Trophoblast cell (in vitro differentiated cells and primary cell): ENCODE measurements around the gene PACS2.

Experiments
- DNase-seq, 2 donors: peaks; one replicate each; pipeline ENCODE4 v3.0.0-alpha.2; 2016
- H2AFZ ChIP-seq: 2 replicates; pipeline ENCODE4 v1.6.1; 2013; ENCODE audit warnings: low read length, moderate library complexity, mild to moderate bottlenecking; ENCODE audit not compliant: insufficient read depth, poor library complexity
- H2AK5ac ChIP-seq: 2 replicates; pipeline ENCODE4 v1.6.1; 2013; ENCODE audit warnings: mild to moderate bottlenecking, low read length
- H2BK120ac ChIP-seq: 2 replicates; pipeline ENCODE4 v1.6.1; 2013; ENCODE audit warnings: low read length, mild to moderate bottlenecking, moderate library complexity; ENCODE audit not compliant: insufficient read depth, poor library complexity
- H2BK12ac ChIP-seq: 2 replicates; pipeline ENCODE4 v1.6.1; 2013; ENCODE audit warnings: mild to moderate bottlenecking, low read length, moderate library complexity
- H2BK5ac ChIP-seq: 2 replicates; pipeline ENCODE4 v1.6.1; 2013; ENCODE audit warnings: low read length, low read depth, moderate library complexity, mild to moderate bottlenecking; ENCODE audit not compliant: poor library complexity
- H3K14ac ChIP-seq: 2 replicates; pipeline ENCODE4 v1.6.1; 2013; ENCODE audit warnings: mild to moderate bottlenecking, low read length
- H3K18ac ChIP-seq: 2 replicates; pipeline ENCODE4 v1.6.1; 2013; ENCODE audit warnings: mild to moderate bottlenecking, low read length
- H3K23ac ChIP-seq: 2 replicates; pipeline ENCODE4 v1.6.1; 2013; ENCODE audit warnings: low read length
- H3K27ac ChIP-seq: 2 replicates; pipeline ENCODE4 v1.5.1; 2013; ENCODE audit warnings: low read depth, mild to moderate bottlenecking, inconsistent platforms, low read length, moderate library complexity
- H3K27me3 ChIP-seq: 2 replicates; pipeline ENCODE4 v1.6.1; 2013; ENCODE audit warnings: inconsistent platforms, mild to moderate bottlenecking, low read length, moderate library complexity; ENCODE audit not compliant: insufficient read depth
- H3K36me3 ChIP-seq, 2 experiments: 1 replicate in 1 of 2; 2 replicates in 1 of 2; pipeline ENCODE4 v1.6.1; 2013; ENCODE audit warnings: low read length in 2 of 2, mild to moderate bottlenecking in 2 of 2, moderate library complexity in 1 of 2; ENCODE audit not compliant: insufficient read depth in 2 of 2, control insufficient read depth in 1 of 2
- H3K4ac ChIP-seq: 2 replicates; pipeline ENCODE4 v1.6.1; 2013; ENCODE audit warnings: low read depth, mild to moderate bottlenecking, low read length, moderate library complexity
- H3K4me1 ChIP-seq, 2 experiments: 1 replicate in 1 of 2; 2 replicates in 1 of 2; pipeline ENCODE4 v1.6.1; 2013; ENCODE audit warnings: low read length in 2 of 2, mild to moderate bottlenecking in 2 of 2, moderate library complexity in 1 of 2; ENCODE audit not compliant: insufficient read depth in 2 of 2, control insufficient read depth in 1 of 2
- H3K4me2 ChIP-seq: 2 replicates; pipeline ENCODE4 v1.6.1; 2013; ENCODE audit warnings: inconsistent platforms, mild to moderate bottlenecking, low read length, moderate library complexity
- H3K4me3 ChIP-seq: 2 replicates; pipeline ENCODE4 v1.5.1; 2013; ENCODE audit warnings: mild to moderate bottlenecking, low read depth, low read length, inconsistent platforms
- H3K79me1 ChIP-seq: one replicate; pipeline ENCODE4 v1.6.1; 2013; ENCODE audit warnings: low read length
- H3K79me2 ChIP-seq: 2 replicates; pipeline ENCODE4 v1.6.1; 2013; ENCODE audit warnings: low read length, mild to moderate bottlenecking; ENCODE audit not compliant: control insufficient read depth, insufficient read depth, poor library complexity
- H3K9ac ChIP-seq: 2 replicates; pipeline ENCODE4 v1.6.1; 2013; ENCODE audit warnings: mild to moderate bottlenecking, low read length
- H3K9me3 ChIP-seq: 2 replicates; pipeline ENCODE4 v1.6.1; 2013; ENCODE audit warnings: low read depth, mild to moderate bottlenecking, control low read depth, inconsistent platforms, low read length; ENCODE audit not compliant: insufficient read depth
- H4K12ac ChIP-seq: 2 replicates; pipeline ENCODE4 v1.6.1; 2013; ENCODE audit warnings: low read depth, mild to moderate bottlenecking, low read length, moderate library complexity
- H4K8ac ChIP-seq: 2 replicates; pipeline ENCODE4 v1.6.1; 2013; ENCODE audit warnings: low read depth, mild to moderate bottlenecking, low read length, moderate library complexity
- H4K91ac ChIP-seq: one replicate; pipeline ENCODE4 v1.6.1; 2013; ENCODE audit warnings: low read depth, mild to moderate bottlenecking, low read length, moderate library complexity
- WGBS: extraction: QIAGEN DNeasy Blood & Tissue Kit; methylation state at CpG from one replicate; pipeline ENCODE4 v1.1.7; 2013; ENCODE audit warnings: missing lambda C conversion rate; ENCODE audit not compliant: insufficient read length, insufficient coverage; ENCODE audit errors: extremely low coverage; 5-methylcytosine and 5-hydroxymethylcytosine counted together

The PACS2 gene

DNA sequence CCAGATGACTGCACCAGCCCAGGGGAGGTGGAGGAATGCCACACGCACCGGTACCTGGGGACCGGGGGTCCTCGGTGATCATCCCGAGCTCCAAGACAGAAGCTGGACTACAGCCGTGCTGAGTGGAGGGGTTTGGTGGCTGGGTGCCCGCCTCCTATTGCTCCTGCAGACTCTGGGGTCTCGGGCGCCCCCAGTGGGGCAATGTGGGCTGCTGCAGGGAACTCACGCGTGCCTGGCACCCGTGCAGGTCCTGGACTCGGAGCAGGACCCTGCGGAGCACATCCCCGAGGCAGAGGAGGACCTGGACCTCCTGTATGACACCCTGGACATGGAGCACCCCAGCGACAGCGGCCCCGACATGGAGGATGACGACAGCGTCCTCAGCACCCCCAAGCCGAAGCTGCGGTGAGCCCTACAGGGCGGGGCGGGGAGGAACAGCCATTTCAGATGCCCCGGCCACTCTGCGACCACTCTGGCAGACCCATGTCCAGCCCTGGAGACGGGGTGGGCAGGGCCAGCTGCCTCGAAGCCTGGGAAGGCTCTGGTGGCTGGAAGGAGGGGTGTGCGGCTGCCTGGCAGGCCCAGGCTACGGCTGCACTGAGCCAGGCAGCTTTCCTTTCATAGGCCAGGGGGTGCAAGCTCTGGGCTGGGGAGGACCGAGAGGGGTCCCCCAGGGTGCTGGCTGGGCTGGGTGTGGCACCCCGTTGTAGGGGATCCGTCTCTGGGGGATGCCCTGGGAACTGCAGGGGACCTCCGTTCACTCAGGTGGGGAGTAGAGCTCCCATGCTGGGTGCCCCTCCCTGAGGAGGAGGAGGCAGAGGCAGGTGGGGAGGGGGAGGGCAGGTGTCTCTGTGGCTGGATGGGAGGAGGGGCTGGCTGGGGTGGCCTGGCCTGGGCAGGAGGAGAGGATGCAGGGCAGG is 62.2 kb downstream of the PACS2 start:
- no peak for DNase-seq
- no peak overlapping the region for H3K23ac ChIP-seq
- no peak overlapping the region for H3K4me2 ChIP-seq
- no peaks in the 10 kb centered on the region for H3K27me3 ChIP-seq
- H3K4me3 ChIP-seq = no peak overlapping the region
- no peak overlapping the region for H3K9ac ChIP-seq
- H3K14ac ChIP-seq = no peak overlapping the region
- no peak overlapping the region for H4K91ac ChIP-seq
- no peaks in the 10 kb centered on the region for H3K79me1 ChIP-seq
- H3K18ac ChIP-seq = no peak overlapping the region
- H2BK5ac ChIP-seq = no peak overlapping the region
- H4K12ac ChIP-seq = no peak overlapping the region
- peaks cover 11 to 13% of the 10 kb centered on the region in 2 experiments for H3K36me3 ChIP-seq
- H3K4me1 ChIP-seq = no peaks in the 10 kb centered on the region
- no peaks in the 10 kb centered on the region for H3K9me3 ChIP-seq
- H3K79me2 ChIP-seq = no peaks in the 10 kb centered on the region
- no peak overlapping the region for H2BK120ac ChIP-seq
- H2AK5ac ChIP-seq = no peak overlapping the region
- H2AFZ ChIP-seq = no peak overlapping the region
- H3K4ac ChIP-seq = no peak overlapping the region
- no peak overlapping the region for H3K27ac ChIP-seq
- no peak overlapping the region for H2BK12ac ChIP-seq
- no peak overlapping the region for H4K8ac ChIP-seq
- no CpG with 5 or more reads among the region's 34 CpGs for WGBS

DNA sequence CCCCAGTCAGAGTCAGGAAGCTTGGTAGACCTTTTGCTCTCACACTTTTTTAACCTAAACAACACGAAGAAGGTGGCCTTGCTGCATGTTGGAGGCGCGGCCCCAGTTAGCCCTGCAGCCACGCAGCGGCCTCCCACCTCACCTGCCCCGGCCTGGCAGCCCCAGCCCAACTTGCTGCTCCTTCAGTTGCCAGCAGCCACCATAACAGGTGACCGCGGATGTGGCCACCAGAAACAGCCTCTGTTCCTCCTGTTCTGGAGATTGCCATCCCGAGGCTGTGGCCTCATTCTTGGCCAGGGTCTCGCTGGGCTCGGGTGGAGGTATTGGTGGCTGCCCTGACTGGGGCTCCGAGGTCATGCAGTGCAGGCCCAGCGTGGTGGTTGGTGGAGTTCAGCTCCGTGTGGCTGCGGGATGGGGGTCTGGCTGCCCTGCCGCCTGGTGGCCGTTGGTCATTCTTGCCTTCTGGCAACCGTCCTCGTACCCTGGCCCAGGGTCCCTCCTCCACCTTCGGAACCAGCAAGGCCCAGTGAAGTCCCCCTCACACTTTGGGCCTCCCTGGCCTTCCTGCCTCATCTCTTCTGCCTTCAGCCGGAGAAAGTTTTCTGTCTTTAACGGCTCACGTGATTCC is 63.1 kb downstream of the PACS2 start:
- Histone ChIP-seq H3K36me3 (peaks cover 16 to 22% of the 10 kb centered on the region in 2 experiments), H3K14ac (no peak overlapping the region), H3K9ac (no peak overlapping the region), H3K79me1 (no peaks in the 10 kb centered on the region), H3K4me3 (no peak overlapping the region), H3K79me2 (no peaks in the 10 kb centered on the region), H2BK120ac (no peak overlapping the region), H3K18ac (no peak overlapping the region), H2BK5ac (no peak overlapping the region), H3K9me3 (no peaks in the 10 kb centered on the region), H3K27ac (no peak overlapping the region), H3K23ac (no peak overlapping the region), H4K8ac (no peak overlapping the region), H4K12ac (no peak overlapping the region), H2AK5ac (no peak overlapping the region), H2BK12ac (no peak overlapping the region), H3K4me2 (no peak overlapping the region), H4K91ac (no peak overlapping the region), H3K4ac (no peak overlapping the region), H3K27me3 (no peaks in the 10 kb centered on the region), H3K4me1 (no peaks in the 10 kb centered on the region), H2AFZ (no peak overlapping the region)
- DNase-seq = no peak
- no CpG with 5 or more reads among the region's 23 CpGs for WGBS

DNA sequence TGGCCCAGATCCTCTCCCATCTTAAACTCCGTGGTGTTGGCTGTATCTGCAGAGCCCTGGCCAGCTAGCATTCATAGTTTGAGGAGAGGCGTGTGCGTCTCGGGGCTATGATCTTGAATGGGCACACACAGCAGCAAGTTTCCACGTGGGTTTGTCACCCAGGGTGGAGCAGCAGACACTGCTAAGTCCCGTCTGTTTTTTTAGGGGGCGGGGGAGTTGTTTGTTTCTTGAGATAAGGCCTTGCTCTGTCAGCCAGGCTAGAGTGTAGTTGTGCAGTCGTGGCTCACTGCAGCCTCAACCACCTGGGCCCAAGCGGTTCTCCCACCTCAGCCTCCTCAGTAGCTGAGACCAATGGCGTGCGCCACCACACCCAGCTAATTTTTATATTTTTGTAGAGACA is 63.7 kb downstream of the PACS2 start:
- WGBS = no CpG with 5 or more reads among the region's 11 CpGs
- Histone ChIP-seq H3K9ac (no peak overlapping the region), H3K79me1 (no peaks in the 10 kb centered on the region), H3K4me2 (no peak overlapping the region), H3K27ac (no peak overlapping the region), H3K4me1 (no peaks in the 10 kb centered on the region), H3K79me2 (no peaks in the 10 kb centered on the region), H3K14ac (no peak overlapping the region), H3K4me3 (no peak overlapping the region), H3K27me3 (no peaks in the 10 kb centered on the region), H2BK12ac (no peak overlapping the region), H3K18ac (no peak overlapping the region), H4K91ac (no peak overlapping the region), H4K12ac (no peak overlapping the region), H2AK5ac (no peak overlapping the region), H4K8ac (no peak overlapping the region), H3K4ac (no peak overlapping the region), H3K9me3 (no peaks in the 10 kb centered on the region), H2BK5ac (no peak overlapping the region), H2AFZ (no peak overlapping the region), H3K23ac (no peak overlapping the region), H2BK120ac (no peak overlapping the region), H3K36me3 (peaks cover 22 to 27% of the 10 kb centered on the region in 2 experiments)
- no peak for DNase-seq

DNA sequence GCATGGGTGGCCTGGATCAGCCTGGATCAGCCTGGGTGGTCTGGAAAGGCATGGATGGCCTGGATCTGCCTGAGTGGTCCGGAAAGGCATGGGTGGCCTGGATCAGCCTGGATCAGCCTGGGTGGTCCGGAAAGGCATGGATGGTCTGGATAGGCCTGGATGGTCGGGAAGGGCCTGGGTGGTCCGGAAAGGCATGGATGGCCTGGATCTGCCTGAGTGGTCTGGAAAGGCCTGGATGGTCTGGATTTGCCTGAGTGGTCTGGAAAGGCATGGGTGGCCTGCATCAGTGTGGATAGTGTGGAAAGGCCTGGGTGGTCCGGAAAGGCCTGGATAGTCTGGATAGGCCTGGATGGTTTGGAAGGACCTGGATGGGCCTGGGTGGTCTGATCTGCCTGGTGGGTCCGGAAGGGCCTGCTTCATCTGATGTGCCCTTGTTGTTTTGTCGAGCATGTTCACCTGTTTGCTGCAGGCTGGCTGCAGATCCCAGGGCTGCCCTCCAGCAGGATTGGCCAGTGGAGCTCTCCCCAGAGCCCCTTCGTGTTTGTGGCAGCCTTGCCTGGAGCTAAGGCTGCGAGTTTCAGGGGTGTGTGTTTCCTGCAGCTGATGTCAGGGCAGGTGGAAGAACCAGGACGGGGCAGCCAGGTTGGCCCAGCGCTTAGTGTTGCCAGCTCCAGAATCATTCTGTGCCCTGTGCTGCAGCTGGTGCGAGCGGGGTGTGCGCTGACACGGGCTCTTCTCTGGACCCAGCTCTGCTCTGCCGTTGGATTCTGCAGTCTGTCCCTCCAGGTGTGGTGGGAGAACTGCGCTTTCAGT is 64.5 kb downstream of the PACS2 start:
- Histone ChIP-seq H3K9ac (no peak overlapping the region), H3K9me3 (peaks cover 2% of the 10 kb centered on the region), H3K79me2 (no peaks in the 10 kb centered on the region), H3K79me1 (no peaks in the 10 kb centered on the region), H2AFZ (no peak overlapping the region), H3K4me1 (no peaks in the 10 kb centered on the region), H4K12ac (no peak overlapping the region), H2BK12ac (no peak overlapping the region), H3K4me2 (no peak overlapping the region), H3K36me3 (peaks cover 30 to 35% of the 10 kb centered on the region in 2 experiments), H3K27me3 (no peaks in the 10 kb centered on the region), H2AK5ac (no peak overlapping the region), H2BK120ac (no peak overlapping the region), H3K4me3 (no peak overlapping the region), H3K4ac (no peak overlapping the region), H3K14ac (no peak overlapping the region), H3K18ac (no peak overlapping the region), H4K8ac (no peak overlapping the region), H2BK5ac (no peak overlapping the region), H3K27ac (no peak overlapping the region), H4K91ac (no peak overlapping the region), H3K23ac (no peak overlapping the region)
- WGBS = no CpG with 5 or more reads among the region's 17 CpGs
- DNase-seq = no peak
